Activated B cell treated with CpG ODN at 0.5 μM for 24 hours (primary cell): Measurements from ENCODE around the gene HSD17B14. TPM values are rescaled to one million over a fixed set of nuclear protein-coding genes. Genes with fewer than 3 reads are reported as not detected.

Source experiments
- ATAC-seq: fragments of 200-7000 bp; cut with Tn5 transposase; one replicate; pipeline ENCODE4 v1.10.0; 2021; ENCODE audit warnings: low read depth, mild to moderate bottlenecking, moderate library complexity
- CTCF ChIA-PET: fragments of 350-600 bp; sonication (Branson Sonifier 250); formaldehyde crosslinking; loops from one replicate; lab custom pipeline; 2021; ENCODE audit warnings: antibody characterized with exemption; lab: Charles Lee
- POLR2A ChIA-PET: fragments of 350-600 bp; sonication (Branson Sonifier 250); formaldehyde crosslinking; loops from one replicate; lab custom pipeline; 2021; ENCODE audit warnings: antibody characterized with exemption; lab: Charles Lee
- DNase-seq: peaks from one replicate; pipeline ENCODE4 v3.0.0; 2022
- H3K27ac Mint-ChIP-seq: one replicate; pipeline ENCODE4 v1.8.0; 2020; ENCODE audit warnings: mixed read lengths
- H3K27me3 Mint-ChIP-seq: one replicate; pipeline ENCODE4 v1.8.0; 2021; ENCODE audit warnings: mixed read lengths
- H3K36me3 Mint-ChIP-seq: one replicate; pipeline ENCODE4 v1.8.0; 2021; ENCODE audit warnings: low read depth, mixed read lengths
- H3K4me1 Mint-ChIP-seq: one replicate; pipeline ENCODE4 v1.8.0; 2021; ENCODE audit warnings: mixed read lengths
- H3K4me3 Mint-ChIP-seq: one replicate; pipeline ENCODE4 v1.8.0; 2020; ENCODE audit warnings: mild to moderate bottlenecking, mixed read lengths
- H3K9me3 Mint-ChIP-seq: one replicate; pipeline ENCODE4 v1.8.0; 2020; ENCODE audit warnings: mixed read lengths
- intact Hi-C: fragments of 100-400 bp; cut with micrococcal nuclease; formaldehyde crosslinking; loops from one replicate; pipeline ENCODE4 v1.15.1; 2024
- total RNA-seq: library from RNA; stranded (reverse); gene quantifications from 2 replicates; pipeline ENCODE4 v1.2.3, GENCODE V29; 2022
- TF ChIP-seq, protein P1 (sequence below): fragments of 200-600 bp; IDR thresholded peaks from one replicate; pipeline ENCODE4 v1.8.0; 2022; ENCODE audit warnings: antibody characterized with exemption, mild to moderate bottlenecking

The HSD17B14 gene
- total RNA-seq, 1 donor from 2014 or later: 2.6 TPM

DNA sequence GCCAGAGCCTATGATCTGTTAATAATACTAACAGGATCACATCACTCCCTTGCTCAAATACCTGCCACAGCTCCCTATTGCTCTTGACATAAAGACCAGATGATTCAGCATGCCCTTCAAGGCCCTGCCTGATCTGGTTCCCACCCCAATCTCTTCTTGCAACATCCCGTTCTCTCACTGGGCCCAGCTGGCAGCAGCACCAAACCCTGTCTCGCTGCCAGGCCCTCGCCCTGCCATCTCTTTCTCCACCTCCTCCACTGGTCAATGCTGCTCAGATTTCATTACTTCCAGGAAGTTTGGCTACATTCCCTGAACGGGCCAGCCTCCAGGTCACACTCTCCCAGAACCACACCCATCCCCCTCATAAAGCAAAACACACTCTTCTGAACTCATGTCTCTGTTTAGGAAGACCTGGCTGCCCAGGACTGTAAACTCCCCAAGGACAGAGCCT, 16.9 kb downstream of the HSD17B14 start:
- no peaks in the 10 kb centered on the region for H3K36me3 Mint-ChIP-seq
- ChIA-PET POLR2A (interaction anchor here (0.6 kb wide), 1 partner anchor 167 kb away, joined by 3 read pairs; no protein-coding TSS in a partner anchor), CTCF (no interaction called here)
- intact Hi-C loops: no loop called here
- peaks cover 8% of the 10 kb centered on the region for H3K4me1 Mint-ChIP-seq
- no peaks in the 10 kb centered on the region for H3K9me3 Mint-ChIP-seq
- ATAC-seq (no peak), DNase-seq (no peak)
- no peak overlapping the region for H3K4me3 Mint-ChIP-seq
- H3K27me3 Mint-ChIP-seq: no peaks in the 10 kb centered on the region
- TF ChIP-seq, protein P1, sequence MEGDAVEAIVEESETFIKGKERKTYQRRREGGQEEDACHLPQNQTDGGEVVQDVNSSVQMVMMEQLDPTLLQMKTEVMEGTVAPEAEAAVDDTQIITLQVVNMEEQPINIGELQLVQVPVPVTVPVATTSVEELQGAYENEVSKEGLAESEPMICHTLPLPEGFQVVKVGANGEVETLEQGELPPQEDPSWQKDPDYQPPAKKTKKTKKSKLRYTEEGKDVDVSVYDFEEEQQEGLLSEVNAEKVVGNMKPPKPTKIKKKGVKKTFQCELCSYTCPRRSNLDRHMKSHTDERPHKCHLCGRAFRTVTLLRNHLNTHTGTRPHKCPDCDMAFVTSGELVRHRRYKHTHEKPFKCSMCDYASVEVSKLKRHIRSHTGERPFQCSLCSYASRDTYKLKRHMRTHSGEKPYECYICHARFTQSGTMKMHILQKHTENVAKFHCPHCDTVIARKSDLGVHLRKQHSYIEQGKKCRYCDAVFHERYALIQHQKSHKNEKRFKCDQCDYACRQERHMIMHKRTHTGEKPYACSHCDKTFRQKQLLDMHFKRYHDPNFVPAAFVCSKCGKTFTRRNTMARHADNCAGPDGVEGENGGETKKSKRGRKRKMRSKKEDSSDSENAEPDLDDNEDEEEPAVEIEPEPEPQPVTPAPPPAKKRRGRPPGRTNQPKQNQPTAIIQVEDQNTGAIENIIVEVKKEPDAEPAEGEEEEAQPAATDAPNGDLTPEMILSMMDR: no peak
- no peak overlapping the region for H3K27ac Mint-ChIP-seq

DNA sequence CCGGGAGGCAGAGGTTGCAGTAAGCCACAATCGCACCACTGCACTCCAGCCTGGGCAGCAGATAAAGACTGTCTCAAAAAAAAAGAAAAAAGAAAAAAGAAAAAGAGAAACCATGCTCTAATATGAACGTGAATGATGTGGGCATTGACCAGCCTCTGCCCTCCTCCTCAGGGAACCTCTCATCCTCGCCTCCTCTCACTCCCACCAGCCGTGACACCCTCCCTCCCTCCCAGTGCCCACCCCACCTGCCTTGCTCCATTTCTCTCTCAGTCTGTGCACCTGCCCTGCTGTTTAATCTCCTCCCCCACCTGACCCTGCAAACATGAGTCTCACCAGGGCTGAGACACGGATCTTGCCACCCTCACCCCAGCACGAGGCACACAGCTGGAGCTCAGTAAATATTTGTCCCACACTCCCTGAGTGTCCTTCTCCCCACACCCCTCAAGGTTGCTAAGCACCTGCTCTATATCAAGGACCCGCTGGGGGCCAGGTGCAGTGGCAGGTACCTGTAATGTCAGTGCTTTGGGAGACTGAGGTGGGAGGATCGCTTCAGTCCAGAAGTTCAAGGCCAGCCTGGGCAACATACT, 18.0 kb downstream of the HSD17B14 start:
- intact Hi-C loops: no loop called here
- Mint-ChIP-seq H3K36me3 (no peaks in the 10 kb centered on the region), H3K9me3 (no peaks in the 10 kb centered on the region), H3K4me1 (peaks cover 8% of the 10 kb centered on the region), H3K4me3 (no peak overlapping the region), H3K27ac (no peak overlapping the region), H3K27me3 (no peaks in the 10 kb centered on the region)
- TF ChIP-seq, protein P1: no peak
- DNase-seq (no peak), ATAC-seq (no peak)
- ChIA-PET CTCF (no interaction called here), POLR2A (no interaction called here)

DNA sequence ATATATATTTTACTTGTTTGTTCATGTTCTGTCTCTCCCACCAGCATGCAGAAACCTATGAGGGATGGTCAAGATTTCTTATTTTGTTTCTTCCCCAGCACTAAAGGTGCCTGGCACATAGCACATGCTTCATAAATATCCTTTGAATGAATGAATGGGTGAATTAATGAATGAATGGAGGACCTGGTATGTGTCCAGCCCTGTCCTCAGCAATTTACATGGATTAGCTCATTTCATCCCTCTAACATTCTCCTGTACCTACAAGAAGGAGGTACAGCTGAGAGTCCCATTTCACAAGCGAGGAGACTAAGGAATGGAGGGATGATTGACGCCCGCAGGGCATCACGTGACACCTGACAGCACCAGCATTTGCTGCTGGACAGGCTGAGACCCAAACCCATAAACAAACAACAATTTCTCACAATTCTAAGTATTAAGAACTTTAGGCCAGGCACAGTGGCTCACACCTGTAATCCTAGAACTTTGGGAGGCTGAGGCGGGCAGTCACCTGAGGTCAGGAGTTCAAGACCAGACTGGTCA, 18.6 kb downstream of the HSD17B14 start:
- ATAC-seq (no peak), DNase-seq (no peak)
- POLR2A ChIA-PET: no interaction called here
- no peak overlapping the region for H3K27ac Mint-ChIP-seq
- CTCF ChIA-PET: no interaction called here
- no peak overlapping the region for H3K4me3 Mint-ChIP-seq
- no peaks in the 10 kb centered on the region for H3K27me3 Mint-ChIP-seq
- H3K4me1 Mint-ChIP-seq: peaks cover 8% of the 10 kb centered on the region
- TF ChIP-seq, protein P1: no peak
- intact Hi-C loops: no loop called here
- no peaks in the 10 kb centered on the region for H3K9me3 Mint-ChIP-seq
- H3K36me3 Mint-ChIP-seq: no peaks in the 10 kb centered on the region

DNA sequence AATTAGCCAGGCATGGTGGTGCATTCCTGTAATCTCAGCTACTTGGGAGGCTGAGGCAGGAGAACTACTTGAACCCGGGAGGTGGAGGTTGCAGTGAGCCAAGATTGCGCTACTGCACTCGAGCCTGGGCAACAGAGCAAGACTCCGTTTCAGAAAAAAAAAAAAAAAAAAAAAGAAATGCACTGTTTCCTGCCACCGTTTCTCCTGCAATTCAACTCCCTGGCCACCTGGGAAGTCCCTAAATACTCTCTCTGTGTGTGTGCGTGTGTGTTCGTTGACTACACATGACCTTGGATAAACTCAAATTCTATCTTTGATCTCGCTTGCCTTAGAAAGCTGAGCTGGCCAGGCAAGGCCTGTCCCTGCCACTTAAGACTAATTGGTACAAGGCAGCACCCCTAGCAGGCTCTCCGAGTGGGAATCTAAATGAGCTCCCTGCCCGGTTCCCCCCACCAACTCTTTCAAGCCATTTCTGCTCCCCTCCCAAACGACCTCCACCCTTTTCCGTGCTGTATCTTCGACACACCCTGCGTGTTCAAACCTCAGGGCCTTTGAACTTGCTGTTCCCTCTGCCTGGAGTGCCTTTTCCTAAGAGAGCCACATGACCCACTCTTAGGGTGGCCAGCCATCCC, 20.3 kb downstream of the HSD17B14 start:
- intact Hi-C loops: no loop called here
- no peak overlapping the region for H3K4me3 Mint-ChIP-seq
- ATAC-seq (no peak), DNase-seq (no peak)
- CTCF ChIA-PET: interaction anchor here (0.8 kb wide), 1 partner anchor 20 kb away, joined by 3 read pairs; no protein-coding TSS in a partner anchor
- peaks cover 15% of the 10 kb centered on the region for H3K4me1 Mint-ChIP-seq
- no peaks in the 10 kb centered on the region for H3K36me3 Mint-ChIP-seq
- POLR2A ChIA-PET: interaction anchor here (0.7 to 1.2 kb wide), 5 partner anchors 56 to 662 kb away, joined by 3 to 16 read pairs (median 5); no protein-coding TSS in a partner anchor
- TF ChIP-seq, protein P1: no peak
- H3K27ac Mint-ChIP-seq: peak overlapping the region; percentile 28
- H3K9me3 Mint-ChIP-seq: no peaks in the 10 kb centered on the region
- H3K27me3 Mint-ChIP-seq: no peaks in the 10 kb centered on the region

DNA sequence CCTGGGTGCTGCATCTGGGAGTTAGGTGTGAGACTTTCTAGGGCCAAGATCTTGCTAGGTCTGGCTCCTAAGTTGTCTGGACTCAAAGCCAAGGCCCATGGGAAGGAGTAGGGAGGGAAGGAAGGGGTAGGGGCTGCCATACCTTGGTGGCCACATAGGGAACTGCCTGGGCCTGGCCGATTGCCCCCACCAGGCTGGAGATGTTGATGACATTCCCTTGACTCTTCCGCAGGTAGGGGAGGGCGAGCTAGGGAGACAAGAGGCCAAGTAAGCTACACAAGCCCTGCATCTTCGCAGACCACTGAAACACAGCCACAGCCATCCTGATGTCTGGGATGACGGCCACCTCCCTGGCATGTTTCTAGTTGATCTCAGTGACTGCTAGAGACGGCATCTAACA, 21.4 kb downstream of the HSD17B14 start:
- ChIA-PET CTCF (no interaction called here), POLR2A (interaction anchor here (0.6 to 0.7 kb wide), 3 partner anchors 15 to 347 kb away, joined by 3 to 4 read pairs (median 3); no protein-coding TSS in a partner anchor)
- no peak overlapping the region for H3K27ac Mint-ChIP-seq
- intact Hi-C loops: no loop called here
- no peaks in the 10 kb centered on the region for H3K36me3 Mint-ChIP-seq
- TF ChIP-seq, protein P1: no peak
- DNase-seq (no peak), ATAC-seq (no peak)
- peaks cover 22% of the 10 kb centered on the region for H3K4me1 Mint-ChIP-seq
- no peaks in the 10 kb centered on the region for H3K9me3 Mint-ChIP-seq
- no peaks in the 10 kb centered on the region for H3K27me3 Mint-ChIP-seq
- no peak overlapping the region for H3K4me3 Mint-ChIP-seq
